ENCODE results near the gene CELF2. TPM values are rescaled to one million over a fixed set of nuclear protein-coding genes. Genes with fewer than 3 reads are reported as not detected.

Gene CELF2
- total RNA-seq, 3 donors from 2014 or later, result 40.0 to 178 (median 45.6) TPM

GRCh38 chr10:11279314-11279713 is 261.6 kb downstream of the CELF2 start:
- DNase-seq (ENCODE audit: low spot score in 2 of 2), result no peak
- no peak overlapping the region for H3K4me3 ChIP-seq
- H3K27me3 ChIP-seq, result no peaks in the 10 kb centered on the region
- H3K27ac ChIP-seq, result no peak overlapping the region
- no peaks in the 10 kb centered on the region for H3K4me1 ChIP-seq
- H3K9me3 ChIP-seq, result no peaks in the 10 kb centered on the region
- no peak for TF ChIP-seq POLR2A (IDR thresholded peaks at IDR 0.05)
- intact Hi-C loops (cut with DNase I; ENCODE audit: low total_unique reads), result loop anchor here (10.0 kb wide), 1 partner anchor 1675 kb away; no protein-coding TSS in a partner anchor
- no peaks in the 10 kb centered on the region for H3K36me3 ChIP-seq

DNA sequence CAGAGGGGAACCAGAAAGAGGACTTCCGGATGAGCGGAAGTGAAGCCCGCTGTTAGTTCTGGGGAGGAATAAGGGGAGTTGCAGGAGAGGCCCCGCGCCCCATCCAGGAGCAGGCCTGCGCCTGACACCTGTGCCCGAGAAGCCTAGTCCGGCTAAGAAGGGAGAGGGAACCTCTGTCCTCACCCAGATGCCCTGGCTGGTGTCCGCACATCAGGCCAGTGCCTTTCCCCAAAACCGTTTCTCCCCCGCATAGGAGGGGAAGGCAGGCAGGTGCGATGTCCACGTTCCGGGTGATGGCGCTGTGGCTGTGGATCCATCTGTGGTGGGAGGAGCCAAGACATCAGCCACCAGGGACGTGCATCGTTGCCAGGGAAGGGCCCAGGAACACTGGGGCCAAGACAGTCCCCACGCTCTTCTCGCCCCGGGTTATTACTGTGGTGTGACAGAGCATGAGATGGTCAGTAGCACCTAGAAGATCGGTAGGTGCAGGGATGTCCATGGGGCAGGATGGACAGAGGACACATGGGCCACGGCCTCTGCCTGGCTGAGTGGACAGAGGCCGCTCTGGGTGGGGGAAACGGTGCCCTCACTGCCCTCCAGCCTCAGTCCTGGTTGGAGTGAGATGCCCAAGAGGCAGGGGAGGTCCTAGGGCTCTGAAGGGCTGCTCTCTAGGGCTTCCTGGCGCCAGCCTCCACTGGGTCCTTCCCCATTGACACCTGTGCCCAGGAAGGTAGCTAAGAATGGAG is 262.7 kb downstream of the CELF2 start:
- intact Hi-C loops (cut with DNase I; ENCODE audit: low total_unique reads), result no loop called here
- H3K27me3 ChIP-seq, result no peaks in the 10 kb centered on the region
- no peaks in the 10 kb centered on the region for H3K36me3 ChIP-seq
- H3K9me3 ChIP-seq, result no peaks in the 10 kb centered on the region
- no peak for DNase-seq (ENCODE audit: low spot score in 2 of 2)
- no peaks in the 10 kb centered on the region for H3K4me1 ChIP-seq
- no peak for TF ChIP-seq POLR2A (IDR thresholded peaks at IDR 0.05)
- TF ChIP-seq, protein P1, sequence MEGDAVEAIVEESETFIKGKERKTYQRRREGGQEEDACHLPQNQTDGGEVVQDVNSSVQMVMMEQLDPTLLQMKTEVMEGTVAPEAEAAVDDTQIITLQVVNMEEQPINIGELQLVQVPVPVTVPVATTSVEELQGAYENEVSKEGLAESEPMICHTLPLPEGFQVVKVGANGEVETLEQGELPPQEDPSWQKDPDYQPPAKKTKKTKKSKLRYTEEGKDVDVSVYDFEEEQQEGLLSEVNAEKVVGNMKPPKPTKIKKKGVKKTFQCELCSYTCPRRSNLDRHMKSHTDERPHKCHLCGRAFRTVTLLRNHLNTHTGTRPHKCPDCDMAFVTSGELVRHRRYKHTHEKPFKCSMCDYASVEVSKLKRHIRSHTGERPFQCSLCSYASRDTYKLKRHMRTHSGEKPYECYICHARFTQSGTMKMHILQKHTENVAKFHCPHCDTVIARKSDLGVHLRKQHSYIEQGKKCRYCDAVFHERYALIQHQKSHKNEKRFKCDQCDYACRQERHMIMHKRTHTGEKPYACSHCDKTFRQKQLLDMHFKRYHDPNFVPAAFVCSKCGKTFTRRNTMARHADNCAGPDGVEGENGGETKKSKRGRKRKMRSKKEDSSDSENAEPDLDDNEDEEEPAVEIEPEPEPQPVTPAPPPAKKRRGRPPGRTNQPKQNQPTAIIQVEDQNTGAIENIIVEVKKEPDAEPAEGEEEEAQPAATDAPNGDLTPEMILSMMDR (IDR thresholded peaks at IDR 0.05), result no peak
- no peak for TF ChIP-seq POLR2AphosphoS5 (IDR thresholded peaks at IDR 0.05)
- H3K4me3 ChIP-seq, result no peak overlapping the region
- H3K27ac ChIP-seq, result no peak overlapping the region

DNA sequence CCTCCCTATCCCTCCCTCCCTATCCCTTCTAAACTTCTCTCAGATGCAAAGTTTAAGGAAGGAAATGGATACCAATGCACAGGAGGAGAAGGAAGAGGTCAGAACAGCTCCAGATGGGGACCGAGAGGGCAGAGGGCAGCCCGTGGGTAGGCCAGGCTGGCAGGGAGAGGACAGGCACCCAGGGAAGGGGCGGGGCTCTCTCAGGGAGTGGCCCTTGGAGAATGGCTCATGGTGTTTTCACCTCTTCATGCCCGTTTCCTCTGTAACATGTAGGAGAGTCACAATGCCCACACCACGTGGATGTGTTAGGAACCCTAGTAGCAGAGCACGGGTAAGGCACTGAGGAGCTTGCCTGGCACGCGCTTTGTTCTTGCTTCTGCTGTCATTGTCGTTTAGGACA is 264.5 kb downstream of the CELF2 start:
- Histone ChIP-seq H3K4me1 (no peaks in the 10 kb centered on the region), H3K27me3 (no peaks in the 10 kb centered on the region), H3K36me3 (no peaks in the 10 kb centered on the region), H3K4me3 (no peak overlapping the region), H3K9me3 (no peaks in the 10 kb centered on the region), H3K27ac (no peak overlapping the region)
- intact Hi-C loops (cut with DNase I; ENCODE audit: low total_unique reads), result no loop called here
- no peak for DNase-seq (ENCODE audit: low spot score in 2 of 2)
- no peak for TF ChIP-seq POLR2AphosphoS5 (IDR thresholded peaks at IDR 0.05)
- no peak for TF ChIP-seq POLR2A (IDR thresholded peaks at IDR 0.05)
- TF ChIP-seq, protein P1 (IDR thresholded peaks at IDR 0.05), result no peak

DNA sequence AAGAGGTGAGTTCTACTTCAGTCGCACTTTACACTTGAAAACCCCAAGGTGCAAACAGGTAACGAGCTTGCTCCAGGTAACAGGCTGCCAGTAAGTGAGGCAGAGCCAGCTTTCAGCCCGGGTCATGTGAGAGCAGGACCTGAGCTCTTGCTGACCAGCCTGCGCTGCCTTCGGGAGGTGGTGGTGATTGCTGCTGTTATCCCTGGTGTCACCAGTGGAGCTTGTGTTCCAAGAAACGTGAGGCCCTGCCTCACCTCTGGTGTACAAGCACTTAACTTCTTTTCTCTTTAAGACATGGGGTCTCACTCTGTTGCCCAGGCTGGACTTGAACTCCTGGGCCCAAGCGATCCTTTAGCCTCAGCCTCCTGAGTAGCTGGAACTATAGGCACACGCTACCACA is 265.0 kb downstream of the CELF2 start:
- DNase-seq (ENCODE audit: low spot score in 2 of 2), result no peak
- TF ChIP-seq, protein P1 (IDR thresholded peaks at IDR 0.05), result no peak
- no peak for TF ChIP-seq POLR2A (IDR thresholded peaks at IDR 0.05)
- TF ChIP-seq POLR2AphosphoS5 (IDR thresholded peaks at IDR 0.05), result no peak
- Histone ChIP-seq H3K4me3 (no peak overlapping the region), H3K4me1 (no peaks in the 10 kb centered on the region), H3K27me3 (no peaks in the 10 kb centered on the region), H3K36me3 (no peaks in the 10 kb centered on the region), H3K9me3 (no peaks in the 10 kb centered on the region), H3K27ac (no peak overlapping the region)
- intact Hi-C loops (cut with DNase I; ENCODE audit: low total_unique reads), result no loop called here

- Histone ChIP-seq H3K27ac (no peak overlapping the region), H3K36me3 (no peaks in the 10 kb centered on the region)
These were observed 266.8 kb downstream of the CELF2 start for GRCh38 chr10:11284291-11285085.

More at GRCh38 chr10:11284291-11285085, 266.8 kb downstream of the CELF2 start:
- H3K27me3 ChIP-seq, result no peaks in the 10 kb centered on the region
- no peaks in the 10 kb centered on the region for H3K4me1 ChIP-seq
- H3K4me3 ChIP-seq, result no peak overlapping the region
- no peak for DNase-seq (ENCODE audit: low spot score in 2 of 2)
- TF ChIP-seq, protein P1 (IDR thresholded peaks at IDR 0.05), result no peak
- TF ChIP-seq POLR2A (IDR thresholded peaks at IDR 0.05), result no peak
- TF ChIP-seq POLR2AphosphoS5 (IDR thresholded peaks at IDR 0.05), result no peak
- H3K9me3 ChIP-seq, result no peaks in the 10 kb centered on the region
- intact Hi-C loops (cut with DNase I; ENCODE audit: low total_unique reads), result no loop called here
